ENCODE measurements around the gene DNTTIP2. TPM values are rescaled to one million over a fixed set of nuclear protein-coding genes. Genes with fewer than 3 reads are reported as not detected.
A peak's percentile ranks its signal among the peaks of the same experiment; 100 is the strongest.

Gene DNTTIP2
- total RNA-seq, 1 experiment from 2014 or later, result 61.5 TPM

GRCh38 chr1:93822730-93823425, 56.1 kb downstream of the DNTTIP2 start (continued):
- TF ChIP-seq, protein P1, sequence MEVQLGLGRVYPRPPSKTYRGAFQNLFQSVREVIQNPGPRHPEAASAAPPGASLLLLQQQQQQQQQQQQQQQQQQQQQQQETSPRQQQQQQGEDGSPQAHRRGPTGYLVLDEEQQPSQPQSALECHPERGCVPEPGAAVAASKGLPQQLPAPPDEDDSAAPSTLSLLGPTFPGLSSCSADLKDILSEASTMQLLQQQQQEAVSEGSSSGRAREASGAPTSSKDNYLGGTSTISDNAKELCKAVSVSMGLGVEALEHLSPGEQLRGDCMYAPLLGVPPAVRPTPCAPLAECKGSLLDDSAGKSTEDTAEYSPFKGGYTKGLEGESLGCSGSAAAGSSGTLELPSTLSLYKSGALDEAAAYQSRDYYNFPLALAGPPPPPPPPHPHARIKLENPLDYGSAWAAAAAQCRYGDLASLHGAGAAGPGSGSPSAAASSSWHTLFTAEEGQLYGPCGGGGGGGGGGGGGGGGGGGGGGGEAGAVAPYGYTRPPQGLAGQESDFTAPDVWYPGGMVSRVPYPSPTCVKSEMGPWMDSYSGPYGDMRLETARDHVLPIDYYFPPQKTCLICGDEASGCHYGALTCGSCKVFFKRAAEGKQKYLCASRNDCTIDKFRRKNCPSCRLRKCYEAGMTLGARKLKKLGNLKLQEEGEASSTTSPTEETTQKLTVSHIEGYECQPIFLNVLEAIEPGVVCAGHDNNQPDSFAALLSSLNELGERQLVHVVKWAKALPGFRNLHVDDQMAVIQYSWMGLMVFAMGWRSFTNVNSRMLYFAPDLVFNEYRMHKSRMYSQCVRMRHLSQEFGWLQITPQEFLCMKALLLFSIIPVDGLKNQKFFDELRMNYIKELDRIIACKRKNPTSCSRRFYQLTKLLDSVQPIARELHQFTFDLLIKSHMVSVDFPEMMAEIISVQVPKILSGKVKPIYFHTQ (CRISPR knock-in tag; IDR thresholded peaks at IDR 0.05), result no peak
- TF ChIP-seq FOXP1 (CRISPR knock-in tag; IDR thresholded peaks at IDR 0.05; ENCODE audit: borderline replicate concordance), result no peak

DNA sequence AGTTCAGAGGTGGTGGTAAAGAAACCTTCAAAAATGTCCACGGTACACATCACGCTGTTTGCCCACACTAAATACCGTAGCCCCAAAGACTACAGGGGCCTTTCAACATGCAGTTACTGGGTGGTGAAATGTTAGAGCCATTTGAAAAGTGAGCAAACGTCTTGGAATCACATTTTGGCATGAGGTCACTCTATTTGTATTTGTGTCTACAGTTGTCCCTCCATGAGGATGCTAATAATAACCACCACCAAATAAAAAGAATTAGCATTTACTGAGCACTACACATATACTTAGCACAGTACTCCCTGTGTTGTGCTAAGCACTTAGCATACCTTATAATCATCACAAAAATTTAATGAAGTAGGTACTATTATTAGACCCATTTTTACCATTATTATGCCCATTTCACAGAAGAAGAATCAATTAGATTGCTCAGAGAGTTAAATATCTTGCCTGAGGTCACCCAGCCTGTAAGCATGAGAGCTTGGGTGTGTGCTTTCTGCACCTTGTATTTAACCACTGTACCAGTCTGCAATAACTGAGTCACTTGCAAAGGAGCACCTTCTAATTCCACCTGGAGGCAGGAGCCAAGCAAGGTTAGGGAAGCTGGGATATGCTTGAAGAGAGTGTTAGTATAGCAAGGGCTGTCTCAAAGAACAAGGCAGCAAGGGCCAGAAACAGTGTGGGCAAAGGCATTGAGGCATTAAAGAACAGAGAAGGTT, 57.4 kb downstream of the DNTTIP2 start:
- ChIA-PET POLR2A (interaction anchor here (0.7 to 2.6 kb wide), 2 partner anchors 23 to 1413 kb away, joined by 3 to 13 read pairs; no protein-coding TSS in a partner anchor), CTCF (interaction anchor here (0.5 to 4.4 kb wide), 14 partner anchors 7 to 218 kb away, joined by 3 to 33 read pairs (median 5); partner anchors contain the start of gene BCAR3)
- H3K36me3 Mint-ChIP-seq, result peaks cover 5% of the 10 kb centered on the region; the same call in 1 of the 2 replicates
- H3K9me3 Mint-ChIP-seq, result no peaks in the 10 kb centered on the region; the same call in 1 of the 2 replicates
- H3K4me3 Mint-ChIP-seq, result no peak overlapping the region
- H3K4me1 Mint-ChIP-seq, result peaks cover 75% of the 10 kb centered on the region
- no peaks in the 10 kb centered on the region for H3K27me3 Mint-ChIP-seq (ENCODE audit: low read depth)
- peak overlapping the region; percentile 88 for H3K27ac Mint-ChIP-seq
- DNase-seq (ENCODE audit: low spot score) (no peak), ATAC-seq (no peak)
- TF ChIP-seq RELA (CRISPR knock-in tag; IDR thresholded peaks at IDR 0.05; ENCODE audit: borderline replicate concordance) (no peak), MXD4 (CRISPR knock-in tag; IDR thresholded peaks at IDR 0.05; ENCODE audit: borderline replicate concordance) (no peak), HMGA2 (CRISPR knock-in tag; IDR thresholded peaks at IDR 0.05) (no peak), IRF1 (CRISPR knock-in tag; IDR thresholded peaks at IDR 0.05) (no peak), E2F4 (CRISPR knock-in tag; IDR thresholded peaks at IDR 0.05; ENCODE audit: borderline replicate concordance, low read depth) (no peak), ZNF121 (CRISPR knock-in tag; IDR thresholded peaks at IDR 0.05) (no peak), ELF4 (CRISPR knock-in tag; IDR thresholded peaks at IDR 0.05; ENCODE audit: low read depth) (no peak), NR1H2 (CRISPR knock-in tag; IDR thresholded peaks at IDR 0.05) (no peak), OVOL2 (CRISPR knock-in tag; IDR thresholded peaks at IDR 0.05; ENCODE audit: borderline replicate concordance) (no peak), FOXP4 (CRISPR knock-in tag; IDR thresholded peaks at IDR 0.05) (no peak), GRHL2 (CRISPR knock-in tag; IDR thresholded peaks at IDR 0.05; ENCODE audit: insufficient replicate concordance, severe bottlenecking) (no peak), ERG (CRISPR knock-in tag; IDR thresholded peaks at IDR 0.05) (no peak), ZNF396 (CRISPR knock-in tag; IDR thresholded peaks at IDR 0.05; ENCODE audit: borderline replicate concordance) (no peak), TCF7 (CRISPR knock-in tag; IDR thresholded peaks at IDR 0.05; ENCODE audit: low read depth) (no peak)
- TF ChIP-seq, protein P2, sequence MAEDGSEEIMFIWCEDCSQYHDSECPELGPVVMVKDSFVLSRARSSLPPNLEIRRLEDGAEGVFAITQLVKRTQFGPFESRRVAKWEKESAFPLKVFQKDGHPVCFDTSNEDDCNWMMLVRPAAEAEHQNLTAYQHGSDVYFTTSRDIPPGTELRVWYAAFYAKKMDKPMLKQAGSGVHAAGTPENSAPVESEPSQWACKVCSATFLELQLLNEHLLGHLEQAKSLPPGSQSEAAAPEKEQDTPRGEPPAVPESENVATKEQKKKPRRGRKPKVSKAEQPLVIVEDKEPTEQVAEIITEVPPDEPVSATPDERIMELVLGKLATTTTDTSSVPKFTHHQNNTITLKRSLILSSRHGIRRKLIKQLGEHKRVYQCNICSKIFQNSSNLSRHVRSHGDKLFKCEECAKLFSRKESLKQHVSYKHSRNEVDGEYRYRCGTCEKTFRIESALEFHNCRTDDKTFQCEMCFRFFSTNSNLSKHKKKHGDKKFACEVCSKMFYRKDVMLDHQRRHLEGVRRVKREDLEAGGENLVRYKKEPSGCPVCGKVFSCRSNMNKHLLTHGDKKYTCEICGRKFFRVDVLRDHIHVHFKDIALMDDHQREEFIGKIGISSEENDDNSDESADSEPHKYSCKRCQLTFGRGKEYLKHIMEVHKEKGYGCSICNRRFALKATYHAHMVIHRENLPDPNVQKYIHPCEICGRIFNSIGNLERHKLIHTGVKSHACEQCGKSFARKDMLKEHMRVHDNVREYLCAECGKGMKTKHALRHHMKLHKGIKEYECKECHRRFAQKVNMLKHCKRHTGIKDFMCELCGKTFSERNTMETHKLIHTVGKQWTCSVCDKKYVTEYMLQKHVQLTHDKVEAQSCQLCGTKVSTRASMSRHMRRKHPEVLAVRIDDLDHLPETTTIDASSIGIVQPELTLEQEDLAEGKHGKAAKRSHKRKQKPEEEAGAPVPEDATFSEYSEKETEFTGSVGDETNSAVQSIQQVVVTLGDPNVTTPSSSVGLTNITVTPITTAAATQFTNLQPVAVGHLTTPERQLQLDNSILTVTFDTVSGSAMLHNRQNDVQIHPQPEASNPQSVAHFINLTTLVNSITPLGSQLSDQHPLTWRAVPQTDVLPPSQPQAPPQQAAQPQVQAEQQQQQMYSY (CRISPR knock-in tag; IDR thresholded peaks at IDR 0.05), result no peak
- TF ChIP-seq, protein P3, sequence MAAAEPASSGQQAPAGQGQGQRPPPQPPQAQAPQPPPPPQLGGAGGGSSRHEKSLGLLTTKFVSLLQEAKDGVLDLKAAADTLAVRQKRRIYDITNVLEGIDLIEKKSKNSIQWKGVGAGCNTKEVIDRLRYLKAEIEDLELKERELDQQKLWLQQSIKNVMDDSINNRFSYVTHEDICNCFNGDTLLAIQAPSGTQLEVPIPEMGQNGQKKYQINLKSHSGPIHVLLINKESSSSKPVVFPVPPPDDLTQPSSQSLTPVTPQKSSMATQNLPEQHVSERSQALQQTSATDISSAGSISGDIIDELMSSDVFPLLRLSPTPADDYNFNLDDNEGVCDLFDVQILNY (CRISPR knock-in tag; IDR thresholded peaks at IDR 0.05), result no peak
